ENCODE data around the gene FMO3. TPM values are rescaled to one million over a fixed set of nuclear protein-coding genes. Genes with fewer than 3 reads are reported as not detected.

FMO3 gene
- total and polyA plus RNA-seq, 12 donors = 0.22 to 34.6 (median 12.9) TPM

DNA sequence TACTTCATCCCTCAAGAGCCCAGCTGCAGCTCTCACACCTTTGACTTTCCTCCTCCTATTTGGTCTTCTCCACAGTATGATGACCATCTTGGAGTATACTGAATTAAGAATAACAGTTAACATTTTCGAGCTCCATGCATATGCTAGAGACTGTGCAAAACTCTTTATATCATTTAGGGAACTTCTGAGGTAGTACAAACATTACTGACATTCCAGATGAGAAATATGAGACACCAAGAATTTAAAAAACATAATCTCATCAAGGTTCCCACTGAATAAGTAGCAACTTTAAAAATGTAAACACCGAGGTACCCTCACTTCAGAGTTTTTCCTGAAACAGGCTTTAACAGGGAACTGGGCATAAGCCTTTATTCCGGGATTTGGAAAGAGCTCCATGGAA, 22.7 kb downstream of the FMO3 start:
- H3K9me3 ChIP-seq (replicated peaks in 1 of 3) = no peaks in the 10 kb centered on the region
- H3K36me3 ChIP-seq (replicated peaks in 1 of 2) = no peaks in the 10 kb centered on the region
- H3K27ac ChIP-seq = no peak overlapping the region
- no peak for TF ChIP-seq POLR2A (IDR thresholded peaks at IDR 0.05)
- TF ChIP-seq, protein P1, sequence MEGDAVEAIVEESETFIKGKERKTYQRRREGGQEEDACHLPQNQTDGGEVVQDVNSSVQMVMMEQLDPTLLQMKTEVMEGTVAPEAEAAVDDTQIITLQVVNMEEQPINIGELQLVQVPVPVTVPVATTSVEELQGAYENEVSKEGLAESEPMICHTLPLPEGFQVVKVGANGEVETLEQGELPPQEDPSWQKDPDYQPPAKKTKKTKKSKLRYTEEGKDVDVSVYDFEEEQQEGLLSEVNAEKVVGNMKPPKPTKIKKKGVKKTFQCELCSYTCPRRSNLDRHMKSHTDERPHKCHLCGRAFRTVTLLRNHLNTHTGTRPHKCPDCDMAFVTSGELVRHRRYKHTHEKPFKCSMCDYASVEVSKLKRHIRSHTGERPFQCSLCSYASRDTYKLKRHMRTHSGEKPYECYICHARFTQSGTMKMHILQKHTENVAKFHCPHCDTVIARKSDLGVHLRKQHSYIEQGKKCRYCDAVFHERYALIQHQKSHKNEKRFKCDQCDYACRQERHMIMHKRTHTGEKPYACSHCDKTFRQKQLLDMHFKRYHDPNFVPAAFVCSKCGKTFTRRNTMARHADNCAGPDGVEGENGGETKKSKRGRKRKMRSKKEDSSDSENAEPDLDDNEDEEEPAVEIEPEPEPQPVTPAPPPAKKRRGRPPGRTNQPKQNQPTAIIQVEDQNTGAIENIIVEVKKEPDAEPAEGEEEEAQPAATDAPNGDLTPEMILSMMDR (IDR thresholded peaks at IDR 0.05) = no peak
- no peaks in the 10 kb centered on the region for H3K27me3 ChIP-seq
- intact Hi-C loops (cut with DNase I) = no loop called here
- no peak overlapping the region for H3K4me3 ChIP-seq
- H3K4me1 ChIP-seq (replicated peaks in 1 of 2) = peaks cover 0 to 5% of the 10 kb centered on the region in 2 donors
- WGBS, 4 donors = 55 to 62% (median 59%) methylated on average over 3 of the region's 3 CpGs
- no peak for DNase-seq

- no peaks in the 10 kb centered on the region for H3K9me3 ChIP-seq (replicated peaks in 1 of 3)
- 68 to 71% (median 70%) methylated on average over 2 of the region's 2 CpGs for WGBS, 4 donors
- DNase-seq = no peak
- peak overlapping the region in 1 of 5 donors; percentile 4 for H3K27ac ChIP-seq
- intact Hi-C loops (cut with DNase I) = no loop called here
- TF ChIP-seq, protein P1 (IDR thresholded peaks at IDR 0.05) = no peak
- no peak for TF ChIP-seq POLR2A (IDR thresholded peaks at IDR 0.05)
- H3K36me3 ChIP-seq (replicated peaks in 1 of 2) = no peaks in the 10 kb centered on the region
- no peaks in the 10 kb centered on the region for H3K4me1 ChIP-seq (replicated peaks in 1 of 2)
- H3K4me3 ChIP-seq = no peak overlapping the region
- H3K27me3 ChIP-seq = no peaks in the 10 kb centered on the region
These were observed 24.7 kb downstream of the FMO3 start for GRCh38 chr1:171115280-171115897.

DNA sequence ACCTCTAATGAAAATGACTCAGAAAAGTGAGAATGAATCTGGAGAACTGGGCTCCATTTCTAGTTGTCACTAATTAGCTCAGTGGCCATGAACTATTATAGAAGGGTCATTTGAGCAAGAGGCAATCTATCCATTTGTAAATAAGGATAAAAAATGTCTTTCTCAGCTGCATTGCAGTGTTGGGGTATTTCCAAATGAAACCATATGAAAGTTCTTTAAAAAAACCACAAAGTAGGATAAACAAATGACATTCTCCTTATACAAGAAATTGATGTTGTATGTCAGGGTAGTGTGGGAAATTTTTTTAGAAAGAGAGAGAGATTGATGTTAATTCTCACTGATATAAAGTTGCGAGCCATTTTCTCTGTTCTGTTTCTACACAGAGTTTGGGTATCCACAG, 26.0 kb downstream of the FMO3 start:
- Histone ChIP-seq H3K36me3 (replicated peaks in 1 of 2) (no peaks in the 10 kb centered on the region), H3K27me3 (no peaks in the 10 kb centered on the region), H3K27ac (no peak overlapping the region), H3K9me3 (replicated peaks in 1 of 3) (no peaks in the 10 kb centered on the region), H3K4me3 (no peak overlapping the region), H3K4me1 (replicated peaks in 1 of 2) (no peaks in the 10 kb centered on the region)
- WGBS, 4 donors = 68 to 88% (median 82%) methylated on average over 1 of the region's 1 CpG
- intact Hi-C loops (cut with DNase I) = no loop called here
- DNase-seq = no peak
- TF ChIP-seq, protein P1 (IDR thresholded peaks at IDR 0.05) = no peak
- no peak for TF ChIP-seq POLR2A (IDR thresholded peaks at IDR 0.05)

DNA sequence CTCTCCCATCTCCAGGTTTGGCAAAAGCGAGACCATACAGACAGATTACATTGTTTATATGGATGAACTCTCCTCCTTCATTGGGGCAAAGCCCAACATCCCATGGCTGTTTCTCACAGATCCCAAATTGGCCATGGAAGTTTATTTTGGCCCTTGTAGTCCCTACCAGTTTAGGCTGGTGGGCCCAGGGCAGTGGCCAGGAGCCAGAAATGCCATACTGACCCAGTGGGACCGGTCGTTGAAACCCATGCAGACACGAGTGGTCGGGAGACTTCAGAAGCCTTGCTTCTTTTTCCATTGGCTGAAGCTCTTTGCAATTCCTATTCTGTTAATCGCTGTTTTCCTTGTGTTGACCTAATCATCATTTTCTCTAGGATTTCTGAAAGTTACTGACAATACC, 26.4 kb downstream of the FMO3 start:
- Histone ChIP-seq H3K27me3 (no peaks in the 10 kb centered on the region), H3K9me3 (replicated peaks in 1 of 3) (no peaks in the 10 kb centered on the region), H3K36me3 (replicated peaks in 1 of 2) (no peaks in the 10 kb centered on the region), H3K4me3 (no peak overlapping the region), H3K27ac (no peak overlapping the region), H3K4me1 (replicated peaks in 1 of 2) (no peaks in the 10 kb centered on the region)
- TF ChIP-seq POLR2A (IDR thresholded peaks at IDR 0.05) = no peak
- TF ChIP-seq, protein P1 (IDR thresholded peaks at IDR 0.05) = no peak
- intact Hi-C loops (cut with DNase I) = no loop called here
- DNase-seq = no peak
- 73 to 87% (median 84%) methylated on average over 6 of the region's 6 CpGs for WGBS, 4 donors

Measured in adrenal gland (tissue), 12 donors.